Measurements from ENCODE around the gene MUCL3. TPM values are rescaled to one million over a fixed set of nuclear protein-coding genes. Genes with fewer than 3 reads are reported as not detected.
A peak's percentile ranks its signal among the peaks of the same experiment; 100 is the strongest.

MUCL3 gene
- total and polyA plus RNA-seq, 2 of the 8 experiments (the other 6 are each of a cell fraction or from before 2014, with no cell fraction given) = 0.15 to 0.37 TPM

- Histone ChIP-seq H3K4me1 (replicated peaks in 1 of 4; ENCODE audit: control insufficient read depth in 3 of 4, insufficient read depth in 4 of 4, low read length in 3 of 4) (peaks cover 0 to 17% (median 7%) of the 10 kb centered on the region in 4 experiments; a peak in 5 of 7 replicates), H2BK5ac (ENCODE audit: low read depth, low read length) (peak overlapping the region; percentile 63; the same call in 1 of the 2 replicates), H4K20me1 (replicated peaks in 1 of 2; ENCODE audit: control insufficient read depth in 1 of 2, insufficient read depth in 2 of 2, low read length in 2 of 2) (peaks cover 0 to 2% of the 10 kb centered on the region in 2 experiments), H3K27me3 (replicated peaks in 1 of 4; ENCODE audit: control insufficient read depth in 3 of 4, extremely low read depth in 1 of 4, insufficient read depth in 3 of 4, low read length in 3 of 4) (no peaks in the 10 kb centered on the region), H2BK15ac (ENCODE audit: low read length) (no peak overlapping the region), H2BK20ac (ENCODE audit: low read length) (no peak overlapping the region), H3K14ac (ENCODE audit: insufficient read length) (no peak overlapping the region), H2BK120ac (replicated peaks; ENCODE audit: low read depth, low read length) (no peak overlapping the region), H2BK12ac (ENCODE audit: low read depth, low read length) (no peak overlapping the region), H3K4me3 (ENCODE audit: extremely low read depth in 1 of 4, insufficient read depth in 2 of 4, low read depth in 3 of 4, low read length in 4 of 4) (peak overlapping the region; percentile 41 to 74 (median 66)), H2AFZ (ENCODE audit: low read length) (no peak overlapping the region), H3K23ac (ENCODE audit: insufficient read length) (no peak overlapping the region), H3K27ac (ENCODE audit: low read depth, low read length) (no peak overlapping the region), H3K36me3 (ENCODE audit: control insufficient read depth in 2 of 4, insufficient read depth in 4 of 4, low read length in 3 of 4) (peaks cover 6 to 16% (median 9%) of the 10 kb centered on the region in 4 experiments; a peak in 7 of 8 replicates), H3K4me2 (ENCODE audit: insufficient read depth in 1 of 2, low read depth in 2 of 2, low read length in 2 of 2) (peak overlapping the region; percentile 68 to 97), H3K9ac (replicated peaks in 1 of 4; ENCODE audit: extremely low read depth in 1 of 4, low read depth in 3 of 4, low read length in 3 of 4) (peak overlapping the region in 1 of 4 experiments; percentile 16; a peak in 2 of 7 replicates), H4K8ac (ENCODE audit: extremely low read depth, insufficient read depth, low read length) (peak overlapping the region; percentile 66; the same call in 1 of the 2 replicates), H3K18ac (ENCODE audit: extremely low read depth, low read length) (peak overlapping the region; percentile 83), H3K79me2 (ENCODE audit: control insufficient read depth in 1 of 2, insufficient read depth in 2 of 2, low read length in 2 of 2) (peaks cover 0 to 7% of the 10 kb centered on the region in 2 experiments; a peak in 2 of 4 replicates), H2AK5ac (ENCODE audit: low read depth, low read length) (no peak overlapping the region), H4K91ac (replicated peaks; ENCODE audit: insufficient read length, low read length) (no peak overlapping the region), H3K4ac (replicated peaks; ENCODE audit: insufficient read length, low read depth, low read length) (no peak overlapping the region), H3K23me2 (ENCODE audit: low read depth, low read length) (peaks cover 3% of the 10 kb centered on the region), H3K56ac (replicated peaks; ENCODE audit: insufficient read length, low read depth, low read length) (no peak overlapping the region), H3K9me3 (ENCODE audit: insufficient read depth in 2 of 2, low read depth in 1 of 2, low read length in 1 of 2) (no peaks in the 10 kb centered on the region), H4K5ac (ENCODE audit: insufficient read length, low read depth, low read length) (no peak overlapping the region), H3K79me1 (ENCODE audit: low read depth, low read length) (0 out of 2 replicates have a peak, but pooled peaks cover 2% of the 10 kb centered on the region)
- ChIA-PET POLR2A (ENCODE audit: partially characterized antibody) (interaction anchor here (0.8 to 4.0 kb wide), 21 partner anchors 8 to 628 kb away, joined by 3 to 17 read pairs (median 4); partner anchors contain the start of genes DDR1, DDX39B and FLOT1), CTCF (ENCODE audit: partially characterized antibody) (interaction anchor here (0.6 to 16.0 kb wide), 30 partner anchors 11 to 233 kb away, joined by 3 to 285 read pairs (median 5); partner anchors contain the start of genes DDR1 and MUCL3)
- TF ChIP-seq SAP30 (IDR thresholded peaks at IDR 0.05; ENCODE audit: insufficient read depth, insufficient replicate concordance, low read length) (no peak), E2F6 (IDR thresholded peaks at IDR 0.05) (peak; percentile 35; the same call in 1 of the 2 replicates)
- no peak for DNase-seq (ENCODE audit: low read depth in 1 of 2, low spot score in 2 of 2)
- 18% methylated on average over 14 of the region's 31 CpGs; no CpG with 5 or more reads in 1 of the 2 experiments for WGBS, 2 experiments (ENCODE audit: extremely low coverage in 1 of 2, insufficient coverage in 1 of 2, insufficient read length in 1 of 2, insufficient replicate concordance in 2 of 2, low coverage in 1 of 2, low lambda C conversion rate in 2 of 2, missing lambda C conversion rate in 1 of 2)
- no peak for FAIRE-seq
These were observed 27.1 kb upstream of the MUCL3 start for GRCh38 chr6:30913721-30914075.

Measured in H1 (cell line).